ENCODE results near the gene TMEM141. TPM values are rescaled to one million over a fixed set of nuclear protein-coding genes. Genes with fewer than 3 reads are reported as not detected.
A peak's percentile ranks its signal among the peaks of the same experiment; 100 is the strongest.

TMEM141 gene
- polyA plus RNA-seq, 1 of the 3 experiments (the other 2 are of a cell fraction) = 112 TPM

DNA sequence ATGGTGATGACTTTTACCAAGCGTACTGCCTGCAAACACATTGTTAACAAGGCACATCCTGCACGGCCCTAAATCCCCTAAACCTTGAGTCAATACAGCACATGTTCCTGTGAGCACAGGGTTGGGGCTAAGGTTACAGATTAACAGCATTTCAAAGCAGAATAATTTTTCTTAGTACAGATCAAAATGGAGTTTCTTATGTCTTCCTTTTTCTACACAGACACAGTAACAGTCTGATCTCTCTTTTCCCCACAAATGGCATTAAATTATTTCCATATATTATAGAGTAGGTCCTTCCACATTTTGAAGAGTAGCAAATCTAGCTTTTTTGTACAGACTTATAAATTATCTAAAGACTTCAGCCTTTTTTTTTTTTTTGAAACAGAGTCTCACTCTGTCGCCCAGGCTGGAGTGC is 1.6 kb upstream of the TMEM141 start:
- 96% methylated on average over 1 of the region's 3 CpGs for WGBS (ENCODE audit: low lambda C conversion rate)
- no peaks in the 10 kb centered on the region for H3K27me3 ChIP-seq (ENCODE audit: insufficient read depth)
- H3K4me1 ChIP-seq (ENCODE audit: control insufficient read depth in 1 of 2, insufficient read depth in 2 of 2, low read depth in 1 of 2, low read length in 1 of 2) = peaks cover 7 to 24% of the 10 kb centered on the region in 2 experiments
- no peak for DNase-seq
- ChIA-PET POLR2A (no interaction called here), CTCF (interaction anchor here (3.6 kb wide), 1 partner anchor 246 kb away, joined by 17 read pairs; no protein-coding TSS in a partner anchor)
- H3K9ac ChIP-seq = no peak overlapping the region
- no peak overlapping the region for H3K27ac ChIP-seq (ENCODE audit: low read depth in 2 of 2, low read length in 1 of 2)
- H2AFZ ChIP-seq (ENCODE audit: low read depth) = no peak overlapping the region
- TF ChIP-seq TCF12 (IDR thresholded peaks at IDR 0.05) = no peak
- no peak for TF ChIP-seq MAX (IDR thresholded peaks at IDR 0.05; ENCODE audit: low read depth)
- TF ChIP-seq FOXJ3 (CRISPR knock-in tag; IDR thresholded peaks at IDR 0.05) = no peak
- TF ChIP-seq JUND (IDR thresholded peaks at IDR 0.05) = no peak
- TF ChIP-seq, protein P1, sequence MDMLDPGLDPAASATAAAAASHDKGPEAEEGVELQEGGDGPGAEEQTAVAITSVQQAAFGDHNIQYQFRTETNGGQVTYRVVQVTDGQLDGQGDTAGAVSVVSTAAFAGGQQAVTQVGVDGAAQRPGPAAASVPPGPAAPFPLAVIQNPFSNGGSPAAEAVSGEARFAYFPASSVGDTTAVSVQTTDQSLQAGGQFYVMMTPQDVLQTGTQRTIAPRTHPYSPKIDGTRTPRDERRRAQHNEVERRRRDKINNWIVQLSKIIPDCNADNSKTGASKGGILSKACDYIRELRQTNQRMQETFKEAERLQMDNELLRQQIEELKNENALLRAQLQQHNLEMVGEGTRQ (IDR thresholded peaks at IDR 0.05; ENCODE audit: borderline replicate concordance, low read depth, low read length) = no peak
- H3K79me2 ChIP-seq (ENCODE audit: insufficient read depth) = peaks cover 11% of the 10 kb centered on the region
- no peak overlapping the region for H3K4me2 ChIP-seq
- H4K20me1 ChIP-seq (ENCODE audit: insufficient read depth) = peaks cover 5% of the 10 kb centered on the region; the same call in 1 of the 2 replicates
- peaks cover 9% of the 10 kb centered on the region for H3F3A ChIP-seq (replicated peaks; ENCODE audit: insufficient read depth)
- peaks cover 0 to 9% of the 10 kb centered on the region in 2 experiments for H3K36me3 ChIP-seq (replicated peaks in 1 of 2; ENCODE audit: control insufficient read depth in 1 of 2, insufficient read depth in 2 of 2, low read length in 1 of 2)
- no peaks in the 10 kb centered on the region for H3K9me2 ChIP-seq
- no peak overlapping the region for H3K4me3 ChIP-seq (ENCODE audit: low read depth in 2 of 2, low read length in 1 of 2)
- H3K9me3 ChIP-seq = no peaks in the 10 kb centered on the region

- Histone ChIP-seq H4K20me1 (ENCODE audit: insufficient read depth) (peaks cover 5% of the 10 kb centered on the region; the same call in 1 of the 2 replicates), H3F3A (replicated peaks; ENCODE audit: insufficient read depth) (peaks cover 15% of the 10 kb centered on the region), H3K4me2 (peak overlapping the region; percentile 100), H3K4me3 (ENCODE audit: low read depth in 2 of 2, low read length in 1 of 2) (peak overlapping the region; percentile 89 to 95), H3K27me3 (ENCODE audit: insufficient read depth) (no peaks in the 10 kb centered on the region), H3K36me3 (replicated peaks in 1 of 2; ENCODE audit: control insufficient read depth in 1 of 2, insufficient read depth in 2 of 2, low read length in 1 of 2) (peaks cover 0 to 9% of the 10 kb centered on the region in 2 experiments), H3K4me1 (ENCODE audit: control insufficient read depth in 1 of 2, insufficient read depth in 2 of 2, low read depth in 1 of 2, low read length in 1 of 2) (peaks cover 7 to 37% of the 10 kb centered on the region in 2 experiments), H3K9me2 (no peaks in the 10 kb centered on the region), H3K27ac (ENCODE audit: low read depth in 2 of 2, low read length in 1 of 2) (peak overlapping the region; percentile 67 to 90), H2AFZ (ENCODE audit: low read depth) (peak overlapping the region; percentile 72; the same call in 1 of the 2 replicates), H3K9me3 (no peaks in the 10 kb centered on the region), H3K9ac (peak overlapping the region; percentile 90), H3K79me2 (ENCODE audit: insufficient read depth) (peaks cover 11% of the 10 kb centered on the region)
- 10% methylated on average over 9 of the region's 29 CpGs for WGBS (ENCODE audit: low lambda C conversion rate)
- CTCF ChIA-PET = interaction anchor here (0.6 to 5.0 kb wide), 25 partner anchors 9 to 258 kb away, joined by 3 to 36 read pairs (median 4); partner anchors contain the start of genes AJM1, LCN15 and RABL6
- TF ChIP-seq RAD21 (IDR thresholded peaks at IDR 0.05; ENCODE audit: low read length) = peak; percentile 43
- TF ChIP-seq, protein P2, sequence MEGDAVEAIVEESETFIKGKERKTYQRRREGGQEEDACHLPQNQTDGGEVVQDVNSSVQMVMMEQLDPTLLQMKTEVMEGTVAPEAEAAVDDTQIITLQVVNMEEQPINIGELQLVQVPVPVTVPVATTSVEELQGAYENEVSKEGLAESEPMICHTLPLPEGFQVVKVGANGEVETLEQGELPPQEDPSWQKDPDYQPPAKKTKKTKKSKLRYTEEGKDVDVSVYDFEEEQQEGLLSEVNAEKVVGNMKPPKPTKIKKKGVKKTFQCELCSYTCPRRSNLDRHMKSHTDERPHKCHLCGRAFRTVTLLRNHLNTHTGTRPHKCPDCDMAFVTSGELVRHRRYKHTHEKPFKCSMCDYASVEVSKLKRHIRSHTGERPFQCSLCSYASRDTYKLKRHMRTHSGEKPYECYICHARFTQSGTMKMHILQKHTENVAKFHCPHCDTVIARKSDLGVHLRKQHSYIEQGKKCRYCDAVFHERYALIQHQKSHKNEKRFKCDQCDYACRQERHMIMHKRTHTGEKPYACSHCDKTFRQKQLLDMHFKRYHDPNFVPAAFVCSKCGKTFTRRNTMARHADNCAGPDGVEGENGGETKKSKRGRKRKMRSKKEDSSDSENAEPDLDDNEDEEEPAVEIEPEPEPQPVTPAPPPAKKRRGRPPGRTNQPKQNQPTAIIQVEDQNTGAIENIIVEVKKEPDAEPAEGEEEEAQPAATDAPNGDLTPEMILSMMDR (IDR thresholded peaks at IDR 0.05) = peak; percentile 100
- peak; percentile 15; the same call in 1 of the 2 replicates for TF ChIP-seq SIN3A (IDR thresholded peaks at IDR 0.05; ENCODE audit: borderline replicate concordance, low read depth, low read length)
- TF ChIP-seq YY1 (IDR thresholded peaks at IDR 0.05; ENCODE audit: low read depth) = 0 out of 2 replicates have a peak, but pooled peaks have one; percentile 15
- no peak for TF ChIP-seq CHD2 (IDR thresholded peaks at IDR 0.05; ENCODE audit: low read length, partially characterized antibody)
- peak; percentile 59 for DNase-seq
- POLR2A ChIA-PET = interaction anchor here (0.6 kb wide), 1 partner anchor 73 kb away, joined by 3 read pairs; no protein-coding TSS in a partner anchor
Measured at GRCh38 chr9:136791516-136792276, 552 bp downstream of the TMEM141 start.
